Measurements from ENCODE around the gene SPINK4.

- no peak for TF ChIP-seq CTCF (IDR thresholded peaks at IDR 0.05)
- no peak for TF ChIP-seq POLR2A (IDR thresholded peaks at IDR 0.05)
- no peak for TF ChIP-seq EP300 (IDR thresholded peaks at IDR 0.05)
These were observed 13.0 kb upstream of the SPINK4 start for GRCh38 chr9:33227008-33227398.
